GM04504 (cell line): ENCODE results near the gene SORL1-AS1.
"Not testable (repeated sequence)": the region's sequence is repeated elsewhere in the genome, so short reads cannot be mapped to it uniquely, and the experiment has no call there.

ENCODE experiments used
- DNase-seq: peaks from one replicate; pipeline ENCODE4 v3.0.0-alpha.2; 2012; ENCODE audit warnings: low read depth

Gene SORL1-AS1

GRCh38 chr11:121452609-121453150 is at the start of gene SORL1-AS1:
Gene SORL1-AS1, minus strand, starts transcription at chr11:121452967.
- DNase-seq: no peak

- no peak for DNase-seq
Measured at GRCh38 chr11:121500717-121501116, 48.0 kb upstream of the SORL1-AS1 start.

- no peak for DNase-seq
Measured at GRCh38 chr11:121500275-121500674, 47.5 kb upstream of the SORL1-AS1 start.

- DNase-seq: no peak
Measured at GRCh38 chr11:121499405-121499804, 46.6 kb upstream of the SORL1-AS1 start.

GRCh38 chr11:121497176-121497998 is 44.6 kb upstream of the SORL1-AS1 start:
- no peak for DNase-seq

GRCh38 chr11:121494355-121495099 is 41.8 kb upstream of the SORL1-AS1 start:
- no peak for DNase-seq

GRCh38 chr11:121489823-121490222 is 37.1 kb upstream of the SORL1-AS1 start:
- DNase-seq: no peak

GRCh38 chr11:121488641-121489040 is 35.9 kb upstream of the SORL1-AS1 start:
- no peak for DNase-seq

- DNase-seq: no peak
Measured at GRCh38 chr11:121488170-121488569, 35.4 kb upstream of the SORL1-AS1 start.

- no peak for DNase-seq
Measured at GRCh38 chr11:121487191-121487590, 34.4 kb upstream of the SORL1-AS1 start.

- no peak for DNase-seq
Measured at GRCh38 chr11:121486054-121486453, 33.3 kb upstream of the SORL1-AS1 start.

GRCh38 chr11:121485216-121485615 is 32.4 kb upstream of the SORL1-AS1 start:
- no peak for DNase-seq

GRCh38 chr11:121483805-121484480 is 31.2 kb upstream of the SORL1-AS1 start:
- no peak for DNase-seq

- no peak for DNase-seq
Measured at GRCh38 chr11:121482231-121483129, 29.7 kb upstream of the SORL1-AS1 start.

GRCh38 chr11:121481484-121482230 is 28.9 kb upstream of the SORL1-AS1 start:
- not testable (repeated sequence) for DNase-seq

GRCh38 chr11:121479698-121480238 is 27.0 kb upstream of the SORL1-AS1 start:
- DNase-seq: no peak

GRCh38 chr11:121478895-121479697 is 26.3 kb upstream of the SORL1-AS1 start:
- no peak for DNase-seq

GRCh38 chr11:121478226-121478894 is 25.6 kb upstream of the SORL1-AS1 start:
- DNase-seq: no peak
